G401.6 (cell line): Measurements from ENCODE around the gene KDM4C.

ENCODE experiments used
- FAIRE-seq: peaks from 2 replicates; lab custom pipeline; 2012; peaks lifted over from hg19 to GRCh38; lab: Jason Lieb, UNC

KDM4C gene

DNA sequence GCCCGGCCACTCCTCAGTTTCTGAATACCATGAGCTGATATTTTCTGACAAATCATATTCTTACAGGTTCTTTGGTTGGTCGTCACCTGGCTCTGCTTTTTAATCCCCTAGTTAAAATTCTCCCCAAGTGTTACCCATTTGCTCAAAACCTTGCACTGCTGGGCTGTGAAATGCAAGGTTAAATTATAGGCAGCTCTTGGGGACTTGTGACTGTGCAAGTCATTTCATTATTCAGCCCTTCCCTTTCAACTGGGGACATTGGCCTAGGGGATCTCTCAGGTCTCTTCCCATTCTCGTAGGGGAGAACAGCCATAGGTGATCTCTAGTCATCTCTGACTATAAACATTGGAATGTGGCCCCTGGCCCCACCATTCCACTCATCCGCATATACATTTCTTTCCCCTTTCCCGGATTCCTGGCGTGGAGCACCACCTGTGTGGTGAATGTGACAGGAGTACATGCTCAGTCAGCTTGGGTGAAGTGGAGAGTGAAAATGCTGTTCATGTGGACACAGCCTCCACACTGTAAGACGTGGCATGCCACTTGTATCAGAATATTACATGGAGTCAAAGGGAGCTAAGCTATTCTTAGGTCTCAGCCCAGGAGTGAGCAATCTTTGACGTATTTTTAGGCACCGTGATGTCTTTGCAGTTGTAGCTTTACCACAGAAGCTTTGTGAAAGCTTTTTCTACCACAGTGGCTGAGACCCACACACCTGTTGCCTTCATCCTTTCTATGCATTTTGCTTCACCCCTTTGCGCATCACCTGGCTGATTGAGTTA is 386.7 kb downstream of the KDM4C start:
- FAIRE-seq, result no peak

DNA sequence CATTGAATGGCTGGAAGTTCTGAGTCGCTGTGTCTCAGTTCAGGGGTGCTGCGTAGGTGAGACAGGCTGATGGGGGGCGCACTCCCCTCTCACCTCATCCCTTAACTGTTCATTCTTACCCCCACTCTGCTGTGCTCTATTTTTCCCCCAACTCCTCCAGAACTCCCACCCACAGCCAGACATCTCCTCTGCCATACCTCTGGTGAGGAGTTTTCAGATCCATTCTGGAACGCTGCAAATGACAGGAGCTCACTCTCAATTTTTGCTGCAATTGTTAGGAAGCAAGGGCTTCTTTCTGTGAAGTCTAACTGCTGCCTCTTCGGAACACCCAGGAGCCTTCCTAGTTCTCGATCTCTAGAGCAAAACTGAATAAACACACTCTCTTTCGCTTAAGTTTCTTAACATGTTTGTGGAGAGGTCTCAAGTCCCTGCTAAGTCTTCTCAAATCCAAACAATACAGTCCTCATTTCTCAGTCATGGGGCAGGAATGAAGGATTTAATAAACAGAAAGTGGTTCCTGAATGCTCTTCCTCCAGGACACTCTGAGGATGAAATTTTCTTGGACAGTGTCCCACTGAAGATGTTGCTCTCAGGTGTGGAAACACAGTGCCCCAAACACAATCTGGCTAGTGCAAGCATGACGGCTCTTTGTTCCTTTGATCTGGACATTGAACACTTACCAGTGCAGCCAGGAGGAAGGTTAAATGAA is 387.7 kb downstream of the KDM4C start:
- no peak for FAIRE-seq

DNA sequence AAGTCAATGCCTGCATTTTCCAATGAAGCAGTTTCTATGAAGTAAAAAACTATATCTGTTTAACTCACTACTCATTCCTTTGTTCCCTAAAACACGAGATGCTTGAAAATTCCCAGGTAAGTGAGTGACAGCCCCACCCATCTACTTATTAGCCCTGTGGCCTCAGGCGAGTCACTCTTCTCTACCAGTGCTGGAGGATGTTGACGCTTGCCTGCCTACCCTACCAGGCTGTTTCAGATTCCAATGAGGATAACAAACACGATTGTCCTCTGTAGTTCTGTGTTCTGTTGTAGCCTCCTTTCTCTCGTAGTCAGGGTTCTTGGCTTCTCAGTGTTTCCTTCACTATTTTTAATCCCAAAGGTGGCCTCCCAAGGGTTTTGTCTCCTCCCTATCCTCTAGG is 388.8 kb downstream of the KDM4C start:
- no peak for FAIRE-seq

DNA sequence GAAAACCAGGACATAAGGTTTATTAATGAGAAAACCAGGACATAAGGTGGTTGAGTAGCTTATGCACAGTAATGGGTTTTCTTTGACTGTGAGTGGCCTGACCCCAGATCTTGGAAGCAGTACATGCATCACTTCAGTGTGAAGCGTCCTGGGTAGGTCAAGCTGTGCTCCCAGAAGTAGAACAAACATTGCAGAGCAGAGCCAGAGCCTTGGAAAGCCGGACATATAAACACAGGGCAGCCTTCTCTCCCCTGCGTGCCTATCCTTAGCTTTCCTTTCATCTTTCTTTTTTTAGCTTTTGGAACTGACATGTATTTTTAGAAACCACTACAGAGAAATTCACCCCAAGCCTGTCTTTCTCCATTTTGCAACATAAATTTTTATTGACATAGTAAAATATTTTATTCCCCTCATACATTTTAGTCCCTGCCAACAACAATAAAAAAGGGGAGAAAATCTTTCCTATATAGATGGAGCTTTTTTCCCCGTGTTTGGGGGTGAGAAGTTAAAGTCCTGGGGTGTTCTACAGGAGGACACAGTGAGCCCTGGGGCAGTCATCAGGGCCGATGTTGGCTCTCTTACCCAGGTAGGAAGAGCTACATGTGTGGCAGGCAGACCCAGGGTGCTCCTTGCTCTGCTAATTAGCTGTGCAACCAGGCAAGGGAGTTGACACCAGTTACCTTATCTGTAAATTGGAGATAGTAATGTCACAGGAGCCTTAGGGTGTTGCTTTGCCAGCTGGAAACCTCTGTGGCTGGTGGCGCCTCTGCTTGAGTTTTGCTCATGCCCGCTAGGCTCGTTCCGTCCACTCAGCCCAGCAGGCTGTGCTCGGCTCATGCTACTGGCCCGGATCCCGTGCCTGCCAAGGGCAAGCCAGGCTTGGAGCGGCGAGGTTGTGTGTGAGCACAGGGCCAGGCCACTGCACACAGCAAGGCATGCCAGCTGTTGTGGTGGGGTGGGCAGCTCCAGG is 389.6 kb downstream of the KDM4C start:
- FAIRE-seq, result no peak

DNA sequence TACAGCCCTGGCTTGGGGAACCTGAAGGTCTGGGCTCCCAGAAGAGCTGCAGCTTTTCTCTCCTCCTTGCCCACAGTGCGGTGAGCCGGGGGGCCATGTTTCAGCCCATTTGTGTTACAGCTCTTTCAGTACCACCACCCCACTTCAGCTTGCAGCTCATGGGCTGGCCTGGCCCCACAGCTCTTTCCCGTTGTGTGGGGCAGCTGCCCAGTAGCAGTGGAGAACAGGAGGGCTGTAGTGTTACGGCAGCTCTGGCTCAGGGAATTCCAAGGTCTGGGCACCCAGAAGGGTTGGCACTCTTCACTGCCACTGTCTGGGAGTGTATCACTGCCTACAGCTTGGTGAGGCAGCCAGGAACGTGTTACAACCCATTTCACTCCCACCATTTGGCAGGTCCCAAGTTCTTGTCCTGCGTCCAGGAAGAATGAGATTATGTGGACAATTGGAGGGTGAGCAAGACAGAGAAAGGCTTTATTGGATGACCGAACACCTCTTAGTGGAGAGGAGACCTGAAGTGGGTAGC is 390.5 kb downstream of the KDM4C start:
- no peak for FAIRE-seq

DNA sequence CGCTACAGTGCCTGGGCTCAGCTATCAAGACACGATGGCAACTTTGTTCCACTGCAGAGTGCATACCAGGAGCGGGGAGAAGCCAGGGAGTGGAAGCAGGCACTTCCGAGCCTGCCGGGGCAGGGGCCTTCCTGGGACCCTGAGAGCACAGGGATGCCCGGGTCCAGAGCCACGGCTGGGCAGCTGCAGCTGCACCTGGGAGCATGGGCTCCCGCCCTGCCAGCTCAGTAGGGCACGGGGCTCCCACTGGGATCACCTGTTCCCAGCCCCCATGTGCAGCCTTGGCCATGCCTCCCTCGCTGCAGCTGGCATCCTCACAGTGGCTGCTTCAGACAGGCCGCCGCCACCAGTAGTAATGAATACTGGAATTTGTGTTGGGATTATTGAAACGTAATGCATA is 391.5 kb downstream of the KDM4C start:
- FAIRE-seq, result no peak

DNA sequence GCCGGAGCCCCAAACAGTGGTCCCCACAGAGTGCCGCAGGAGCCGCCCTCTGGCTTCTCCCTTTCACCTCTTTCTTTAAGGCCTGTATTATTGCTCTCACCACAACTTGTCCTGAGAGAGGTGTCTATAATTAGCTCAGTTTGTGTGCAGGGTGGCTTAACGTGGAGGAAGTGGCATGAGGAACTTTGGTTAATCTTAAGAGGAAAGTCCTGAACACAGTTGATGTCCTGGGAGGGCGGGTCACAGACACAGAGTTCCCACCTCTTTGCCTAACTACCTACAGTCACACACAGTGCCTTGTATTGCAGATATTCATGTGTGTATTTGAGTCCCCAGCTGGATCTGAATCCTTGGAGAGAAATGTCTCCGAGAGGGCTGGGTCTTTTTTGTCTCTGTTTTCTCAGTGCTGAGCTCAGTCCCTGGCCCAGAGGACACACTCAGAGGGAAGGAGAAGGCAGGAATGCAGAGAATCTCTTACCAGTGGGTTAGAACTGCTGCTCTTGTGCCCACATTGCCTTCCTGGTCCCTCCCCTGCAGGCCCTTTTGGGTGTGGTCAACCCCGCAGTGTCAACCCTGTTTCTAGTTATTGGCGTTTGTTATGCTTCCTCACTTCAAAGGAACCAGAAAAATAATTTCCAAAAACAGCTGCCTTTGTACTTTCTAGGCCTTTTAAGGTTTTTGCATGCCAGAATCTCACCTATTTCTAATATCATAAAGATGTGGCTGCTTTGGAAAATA is 392.5 kb downstream of the KDM4C start:
- no peak for FAIRE-seq

DNA sequence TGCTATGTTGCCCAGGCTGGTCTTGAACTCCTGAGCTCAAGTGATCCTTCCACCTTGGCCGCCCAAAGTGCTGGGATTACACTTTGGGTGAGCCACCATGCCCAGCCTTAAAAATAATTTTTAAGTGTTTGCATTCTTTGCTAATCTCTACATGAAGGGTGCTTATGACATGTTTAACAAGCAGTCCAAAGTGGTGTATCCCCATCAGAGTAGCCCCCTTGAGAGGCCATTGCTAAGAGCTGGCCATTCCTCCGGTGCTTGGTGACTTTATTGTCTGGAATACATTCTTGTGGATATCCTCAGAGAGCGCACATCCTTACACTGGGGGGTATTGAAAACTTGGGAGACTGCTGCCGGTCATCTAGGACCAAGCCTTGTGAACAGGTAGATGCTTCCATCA is 395.4 kb downstream of the KDM4C start:
- no peak for FAIRE-seq

DNA sequence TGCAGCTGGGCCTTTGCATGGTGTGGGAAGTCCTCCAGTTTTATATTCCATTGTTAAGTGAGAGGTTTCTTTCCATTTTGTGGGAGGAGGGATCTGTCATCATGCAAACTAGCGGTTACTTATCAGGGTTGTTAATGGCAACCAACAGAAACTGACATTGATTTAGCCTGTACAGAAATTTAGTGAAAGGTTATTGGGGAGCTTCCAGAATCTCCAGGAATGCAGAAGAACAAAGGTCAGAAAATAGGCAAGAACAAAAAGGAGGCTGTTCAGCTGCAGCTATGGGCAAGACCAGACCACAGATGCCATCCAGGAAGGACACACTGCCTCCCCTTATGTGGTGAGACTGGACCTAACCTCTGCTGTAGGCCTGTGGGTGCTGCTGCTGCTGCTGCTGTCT is 395.8 kb downstream of the KDM4C start:
- no peak for FAIRE-seq

DNA sequence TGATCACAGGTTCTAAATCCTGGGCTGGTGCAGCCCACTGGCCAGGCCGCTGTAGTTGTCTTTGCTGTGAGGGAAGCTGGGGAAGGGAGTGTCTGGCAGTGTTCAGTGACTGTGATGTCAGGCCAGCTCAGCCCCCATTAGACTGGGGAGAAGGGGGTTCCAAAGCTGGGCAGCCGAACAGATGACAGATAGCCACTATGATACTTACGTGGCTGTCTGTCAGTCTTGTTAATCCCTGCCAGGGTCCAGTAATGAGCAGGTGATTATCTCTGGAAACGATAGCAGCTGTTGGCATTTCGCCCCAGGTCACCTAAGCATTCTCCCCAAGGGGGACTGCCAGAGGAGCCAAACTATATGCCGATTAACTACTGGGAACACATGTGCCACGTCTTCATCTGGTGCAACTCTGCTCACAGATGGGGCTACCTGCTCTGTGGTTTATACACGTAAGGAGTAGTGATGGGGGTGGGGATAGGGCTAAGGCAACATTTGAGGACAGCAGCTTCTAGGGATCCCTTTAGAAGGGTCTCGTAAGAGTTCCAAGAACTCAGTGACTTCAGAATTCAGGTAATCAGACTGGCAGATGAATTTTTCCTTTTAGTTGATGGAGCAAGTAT is 396.3 kb downstream of the KDM4C start:
- FAIRE-seq, result no peak

DNA sequence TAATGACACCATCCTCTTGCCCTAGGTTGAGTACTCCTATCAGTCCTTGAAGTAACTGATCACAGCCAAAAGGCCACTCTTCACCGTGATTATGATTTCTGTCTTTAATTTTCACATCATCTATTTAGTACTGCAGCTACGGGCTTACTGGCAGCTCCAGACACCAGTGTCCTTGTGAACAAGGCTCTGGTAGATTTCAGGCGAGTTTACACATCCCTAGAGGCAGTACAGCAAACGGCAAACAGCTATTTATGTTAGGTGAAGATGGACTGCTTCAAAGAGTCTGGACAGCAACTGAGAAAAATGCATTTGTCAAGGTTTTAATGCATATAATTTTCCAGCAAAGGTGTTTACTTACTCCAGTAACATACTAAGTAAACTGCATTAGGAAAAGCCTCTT is 396.9 kb downstream of the KDM4C start:
- no peak for FAIRE-seq

DNA sequence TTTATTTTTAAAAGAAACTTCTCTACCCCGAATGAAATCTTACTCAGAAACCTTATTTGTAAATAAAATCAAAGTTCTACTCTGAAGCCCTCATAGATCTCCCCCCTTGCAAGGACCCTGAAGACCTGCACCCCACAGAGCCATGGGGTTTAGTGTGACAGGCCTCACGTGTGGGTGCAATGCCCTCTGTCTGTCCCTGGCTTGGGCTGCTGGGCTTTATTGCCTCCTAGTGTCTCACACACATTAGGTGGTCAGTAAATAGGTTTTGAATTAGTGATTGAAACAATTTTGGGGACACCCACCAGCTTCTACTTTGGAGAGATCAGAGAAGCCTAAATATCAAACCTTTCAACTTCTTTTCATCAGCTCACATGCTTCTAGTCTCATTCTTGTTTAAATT is 403.7 kb downstream of the KDM4C start:
- FAIRE-seq, result no peak

DNA sequence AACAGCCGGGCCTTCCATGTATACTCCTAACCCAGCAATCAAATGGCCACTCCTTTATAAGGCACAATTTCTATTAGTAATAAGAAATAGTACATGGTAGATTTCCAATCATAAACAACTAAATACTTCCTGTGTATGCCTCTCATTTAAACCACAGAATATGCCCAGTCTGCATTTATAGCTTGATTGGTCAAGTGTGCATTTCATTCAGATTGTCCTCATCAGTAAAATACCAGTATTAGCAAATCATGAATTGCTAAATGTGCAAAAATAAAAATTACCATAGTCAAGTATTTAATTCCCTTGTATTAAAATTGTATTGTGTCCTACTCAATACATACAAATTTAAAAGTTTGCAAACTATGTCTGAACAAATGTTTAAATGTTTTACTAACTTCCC is 406.2 kb downstream of the KDM4C start:
- no peak for FAIRE-seq

DNA sequence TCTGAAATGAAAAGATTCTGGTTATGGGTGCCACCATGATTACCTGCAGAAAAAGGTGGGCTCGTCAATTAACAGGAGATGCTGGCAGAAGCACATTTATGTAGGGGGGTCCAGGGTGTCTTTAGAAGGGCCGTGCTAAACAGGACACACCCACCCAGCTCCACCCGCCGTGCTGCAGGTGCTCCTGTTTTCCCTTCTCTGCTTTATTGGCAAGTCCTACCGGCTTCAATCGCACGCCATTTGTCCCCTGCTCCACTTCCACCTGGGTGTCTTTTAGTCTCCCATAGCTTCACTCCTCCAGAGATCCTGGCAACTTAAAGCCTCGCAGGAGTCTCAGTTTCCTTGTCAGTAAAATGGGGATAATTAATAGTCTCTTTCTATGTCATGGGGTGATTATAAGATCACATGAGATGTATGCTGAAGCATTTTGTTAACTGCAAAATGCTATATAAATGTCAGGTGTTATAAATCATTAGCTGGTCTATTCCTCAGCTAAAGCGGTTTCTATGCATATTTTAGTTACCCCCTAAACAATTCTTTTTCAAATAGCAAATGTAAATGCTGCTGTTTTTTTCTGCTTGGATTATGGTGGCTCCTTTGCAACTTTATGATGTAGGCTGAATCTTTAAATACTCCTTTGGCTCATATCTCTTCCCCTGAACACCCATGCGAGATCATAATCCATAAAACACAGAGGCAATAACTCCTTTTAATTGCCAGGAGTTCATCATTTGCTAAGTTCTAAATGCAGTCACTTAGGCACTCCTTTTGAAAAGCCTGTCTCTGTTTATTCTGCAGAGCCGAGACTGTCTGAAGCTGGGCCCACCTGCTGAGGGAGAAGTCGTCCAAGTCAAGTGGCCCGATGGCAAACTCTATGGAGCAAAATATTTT is 406.9 kb downstream of the KDM4C start:
- no peak for FAIRE-seq

DNA sequence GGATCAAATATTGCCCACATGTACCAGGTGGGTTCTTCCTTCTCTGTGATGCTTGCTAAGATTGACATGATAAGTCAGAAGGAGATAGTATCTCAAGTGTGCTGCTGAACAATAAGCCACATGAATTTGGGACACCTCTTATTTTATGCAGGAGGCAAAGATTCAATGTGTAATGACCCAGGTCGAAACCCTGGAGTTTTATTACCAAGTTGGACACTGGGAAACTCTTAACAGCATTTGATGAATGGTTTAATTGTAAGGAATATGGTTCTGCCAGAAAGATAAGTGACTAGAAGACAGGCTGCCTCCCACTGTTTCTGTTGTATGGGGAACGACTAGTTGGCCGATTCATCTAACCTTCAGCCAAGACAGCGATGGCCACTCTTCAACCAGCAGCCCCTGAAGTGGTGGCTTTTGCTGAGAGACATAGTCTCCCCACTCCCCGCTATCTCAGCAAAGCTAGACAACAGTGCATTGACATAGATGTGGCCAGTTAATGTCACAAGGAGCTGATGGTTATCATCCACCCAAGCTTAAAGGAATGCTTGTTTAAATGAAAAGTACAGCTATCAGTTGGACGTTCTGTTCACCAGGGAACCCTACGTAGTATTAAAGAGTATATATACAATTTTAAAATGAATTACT is 407.7 kb downstream of the KDM4C start:
- FAIRE-seq, result no peak

DNA sequence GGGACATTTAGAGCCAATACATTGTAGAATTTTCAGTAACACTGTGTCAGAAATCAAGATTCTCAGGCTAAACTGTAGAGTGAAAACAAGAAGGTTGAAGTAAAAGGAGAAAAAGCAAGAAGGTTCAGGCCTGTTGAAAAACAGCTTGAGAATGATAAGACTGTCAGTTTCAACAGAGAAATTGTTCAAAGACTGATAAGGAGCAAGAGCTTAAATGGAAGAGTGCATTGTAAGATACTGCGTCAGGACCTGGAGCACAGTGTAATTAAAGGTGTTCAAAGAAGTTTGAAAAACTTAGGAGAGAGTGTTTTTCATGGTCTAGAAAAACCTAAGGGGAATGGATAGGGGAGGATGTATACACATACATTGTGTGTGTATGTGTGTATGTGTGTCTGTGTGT is 408.3 kb downstream of the KDM4C start:
- no peak for FAIRE-seq

DNA sequence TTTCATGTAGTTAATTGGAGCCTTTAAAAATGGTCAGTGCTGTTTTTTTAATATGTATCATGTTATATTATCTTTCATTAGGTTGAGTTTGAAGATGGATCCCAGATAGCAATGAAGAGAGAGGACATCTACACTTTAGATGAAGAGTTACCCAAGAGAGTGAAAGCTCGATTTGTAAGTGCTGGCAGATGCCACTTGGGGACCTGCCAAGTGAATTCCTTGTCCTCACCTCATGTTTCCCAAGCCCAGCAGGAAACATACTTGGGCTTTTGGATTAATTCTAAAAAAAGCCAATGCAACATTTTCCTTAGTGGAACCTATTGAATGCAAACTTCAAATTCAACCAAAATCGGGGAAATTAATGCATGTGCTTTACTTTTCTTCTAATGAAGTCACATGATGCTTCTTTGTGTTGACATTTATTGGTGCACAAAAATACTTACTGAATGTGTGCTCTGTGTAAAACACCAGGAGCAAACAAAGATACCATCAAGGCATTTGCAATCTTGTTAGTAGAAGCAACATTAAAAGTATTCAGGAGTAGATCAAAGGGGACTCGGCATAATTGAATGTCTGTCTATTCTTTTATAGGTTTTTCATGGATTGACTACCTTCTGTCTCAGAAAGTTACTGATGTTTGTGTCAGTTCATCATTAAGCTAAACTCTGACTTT is 412.1 kb downstream of the KDM4C start:
- FAIRE-seq, result no peak

DNA sequence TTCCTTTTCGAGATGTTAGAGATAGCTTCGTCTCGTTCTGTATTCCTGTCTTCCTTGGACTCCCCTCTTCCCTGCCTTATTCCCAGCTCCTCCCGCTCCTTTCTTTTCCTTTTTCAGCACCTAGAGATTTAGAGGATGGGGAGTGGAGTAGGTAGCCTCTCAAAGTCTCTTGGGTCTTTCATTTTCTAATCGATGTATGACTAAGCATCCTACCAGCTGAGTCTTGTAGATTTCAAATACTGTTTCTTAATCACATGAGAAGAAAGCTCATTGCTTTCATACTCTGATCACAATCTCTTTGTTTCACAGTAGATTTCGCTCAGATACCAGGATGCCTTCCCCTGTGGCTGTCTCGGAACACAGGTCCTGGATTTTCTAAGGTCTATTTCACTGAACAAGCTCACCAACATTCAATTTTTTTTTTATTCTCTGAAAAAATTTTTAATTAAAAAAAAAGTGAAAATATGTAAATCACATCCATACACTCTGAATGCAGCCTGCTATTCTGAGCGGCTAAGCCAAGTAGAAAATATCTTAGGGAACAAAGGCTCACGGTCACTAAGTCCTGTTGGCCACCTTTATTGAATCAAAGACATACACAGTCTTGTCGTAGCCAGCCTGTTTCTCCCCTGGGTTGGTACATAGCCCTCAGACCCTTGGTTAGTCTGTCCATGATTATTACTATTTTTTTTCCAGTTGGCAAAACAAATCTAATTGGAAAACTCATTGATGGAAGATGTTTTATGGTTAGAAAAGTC is 413.8 kb downstream of the KDM4C start:
- FAIRE-seq, result no peak
